ENCODE measurements around the gene MUCL1. TPM values are rescaled to one million over a fixed set of nuclear protein-coding genes. Genes with fewer than 3 reads are reported as not detected.

The MUCL1 gene
- polyA plus RNA-seq (2013, experiment 1 of 4) = not detected
- not detected for polyA plus RNA-seq (2013, experiment 2 of 4)
- polyA plus RNA-seq (2013, experiment 3 of 4) = not detected
- polyA plus RNA-seq (2013, experiment 4 of 4) = not detected

GRCh38 chr12:54853933-54854538, at the start of gene MUCL1:
Gene MUCL1, plus strand, starts transcription at chr12:54854516. Its CDS starts 67 bp downstream, at chr12:54854583.
- 55 to 58% methylated on average over 6 of the region's 6 CpGs for WGBS, 2 experiments
- no peaks in the 10 kb centered on the region for H3K9me3 ChIP-seq (ENCODE audit: control insufficient read depth, low read length)
- no peaks in the 10 kb centered on the region for H3K36me3 ChIP-seq (ENCODE audit: control insufficient read depth, insufficient read depth, low read length)
- H3K27ac ChIP-seq (ENCODE audit: insufficient read depth, low read depth, low read length, poor library complexity, severe bottlenecking) = no peak within 1 kb of the TSS
- no peak within 1 kb of the TSS for H3K4me3 ChIP-seq (ENCODE audit: insufficient read depth, low read depth, low read length)
- no peaks in the 10 kb centered on the region for H3K27me3 ChIP-seq (ENCODE audit: control insufficient read depth, insufficient read depth, low read length, poor library complexity, severe bottlenecking)
- H3K4me1 ChIP-seq (ENCODE audit: control insufficient read depth, insufficient read depth, low read length) = no peaks in the 10 kb centered on the region

GRCh38 chr12:54821676-54822075, 32.6 kb upstream of the MUCL1 start:
- Histone ChIP-seq H3K27ac (ENCODE audit: insufficient read depth, low read depth, low read length, poor library complexity, severe bottlenecking) (no peak overlapping the region), H3K4me3 (ENCODE audit: insufficient read depth, low read depth, low read length) (no peak overlapping the region), H3K36me3 (ENCODE audit: control insufficient read depth, insufficient read depth, low read length) (no peaks in the 10 kb centered on the region), H3K27me3 (ENCODE audit: control insufficient read depth, insufficient read depth, low read length, poor library complexity, severe bottlenecking) (no peaks in the 10 kb centered on the region), H3K9me3 (ENCODE audit: control insufficient read depth, low read length) (no peaks in the 10 kb centered on the region), H3K4me1 (ENCODE audit: control insufficient read depth, insufficient read depth, low read length) (no peaks in the 10 kb centered on the region)
- WGBS, 2 experiments = 91 to 97% methylated on average over 3 of the region's 3 CpGs

- Histone ChIP-seq H3K36me3 (ENCODE audit: control insufficient read depth, insufficient read depth, low read length) (no peaks in the 10 kb centered on the region), H3K4me3 (ENCODE audit: insufficient read depth, low read depth, low read length) (no peak overlapping the region), H3K4me1 (ENCODE audit: control insufficient read depth, insufficient read depth, low read length) (no peaks in the 10 kb centered on the region), H3K9me3 (ENCODE audit: control insufficient read depth, low read length) (no peaks in the 10 kb centered on the region), H3K27me3 (ENCODE audit: control insufficient read depth, insufficient read depth, low read length, poor library complexity, severe bottlenecking) (no peaks in the 10 kb centered on the region), H3K27ac (ENCODE audit: insufficient read depth, low read depth, low read length, poor library complexity, severe bottlenecking) (no peak overlapping the region)
- WGBS, 2 experiments = 90 to 93% methylated on average over 2 of the region's 2 CpGs
Measured at GRCh38 chr12:54824402-54824801, 29.9 kb upstream of the MUCL1 start.

GRCh38 chr12:54829511-54829910, 24.8 kb upstream of the MUCL1 start:
- Histone ChIP-seq H3K9me3 (ENCODE audit: control insufficient read depth, low read length) (no peaks in the 10 kb centered on the region), H3K4me3 (ENCODE audit: insufficient read depth, low read depth, low read length) (no peak overlapping the region), H3K36me3 (ENCODE audit: control insufficient read depth, insufficient read depth, low read length) (no peaks in the 10 kb centered on the region), H3K27me3 (ENCODE audit: control insufficient read depth, insufficient read depth, low read length, poor library complexity, severe bottlenecking) (no peaks in the 10 kb centered on the region), H3K27ac (ENCODE audit: insufficient read depth, low read depth, low read length, poor library complexity, severe bottlenecking) (no peak overlapping the region), H3K4me1 (ENCODE audit: control insufficient read depth, insufficient read depth, low read length) (no peaks in the 10 kb centered on the region)
- WGBS, 2 experiments = 82 to 89% methylated on average over 5 of the region's 5 CpGs

- Histone ChIP-seq H3K4me3 (ENCODE audit: insufficient read depth, low read depth, low read length) (no peak overlapping the region), H3K4me1 (ENCODE audit: control insufficient read depth, insufficient read depth, low read length) (no peaks in the 10 kb centered on the region), H3K9me3 (ENCODE audit: control insufficient read depth, low read length) (no peaks in the 10 kb centered on the region), H3K36me3 (ENCODE audit: control insufficient read depth, insufficient read depth, low read length) (no peaks in the 10 kb centered on the region), H3K27me3 (ENCODE audit: control insufficient read depth, insufficient read depth, low read length, poor library complexity, severe bottlenecking) (no peaks in the 10 kb centered on the region), H3K27ac (ENCODE audit: insufficient read depth, low read depth, low read length, poor library complexity, severe bottlenecking) (no peak overlapping the region)
Measured at GRCh38 chr12:54830199-54830598, 24.1 kb upstream of the MUCL1 start.

- Histone ChIP-seq H3K27me3 (ENCODE audit: control insufficient read depth, insufficient read depth, low read length, poor library complexity, severe bottlenecking) (no peaks in the 10 kb centered on the region), H3K27ac (ENCODE audit: insufficient read depth, low read depth, low read length, poor library complexity, severe bottlenecking) (no peak overlapping the region), H3K4me3 (ENCODE audit: insufficient read depth, low read depth, low read length) (no peak overlapping the region), H3K9me3 (ENCODE audit: control insufficient read depth, low read length) (no peaks in the 10 kb centered on the region), H3K4me1 (ENCODE audit: control insufficient read depth, insufficient read depth, low read length) (no peaks in the 10 kb centered on the region), H3K36me3 (ENCODE audit: control insufficient read depth, insufficient read depth, low read length) (no peaks in the 10 kb centered on the region)
- 89 to 100% methylated on average over 1 of the region's 1 CpG for WGBS, 2 experiments
Measured at GRCh38 chr12:54831631-54832030, 22.7 kb upstream of the MUCL1 start.

- 93 to 98% methylated on average over 3 of the region's 3 CpGs for WGBS, 2 experiments
- no peaks in the 10 kb centered on the region for H3K9me3 ChIP-seq (ENCODE audit: control insufficient read depth, low read length)
- no peaks in the 10 kb centered on the region for H3K36me3 ChIP-seq (ENCODE audit: control insufficient read depth, insufficient read depth, low read length)
- H3K27me3 ChIP-seq (ENCODE audit: control insufficient read depth, insufficient read depth, low read length, poor library complexity, severe bottlenecking) = no peaks in the 10 kb centered on the region
- no peak overlapping the region for H3K4me3 ChIP-seq (ENCODE audit: insufficient read depth, low read depth, low read length)
- no peaks in the 10 kb centered on the region for H3K4me1 ChIP-seq (ENCODE audit: control insufficient read depth, insufficient read depth, low read length)
- no peak overlapping the region for H3K27ac ChIP-seq (ENCODE audit: insufficient read depth, low read depth, low read length, poor library complexity, severe bottlenecking)
Measured at GRCh38 chr12:54840244-54840865, 14.0 kb upstream of the MUCL1 start.

GRCh38 chr12:54857406-54857805, 3.1 kb downstream of the MUCL1 start:
- Histone ChIP-seq H3K9me3 (ENCODE audit: control insufficient read depth, low read length) (no peaks in the 10 kb centered on the region), H3K36me3 (ENCODE audit: control insufficient read depth, insufficient read depth, low read length) (no peaks in the 10 kb centered on the region), H3K27ac (ENCODE audit: insufficient read depth, low read depth, low read length, poor library complexity, severe bottlenecking) (no peak overlapping the region), H3K27me3 (ENCODE audit: control insufficient read depth, insufficient read depth, low read length, poor library complexity, severe bottlenecking) (no peaks in the 10 kb centered on the region), H3K4me3 (ENCODE audit: insufficient read depth, low read depth, low read length) (no peak overlapping the region), H3K4me1 (ENCODE audit: control insufficient read depth, insufficient read depth, low read length) (no peaks in the 10 kb centered on the region)
- 36 to 67% methylated on average over 1 of the region's 2 CpGs for whole genome bisulfite sequencing, 2 experiments

GRCh38 chr12:54858562-54858961, 4.2 kb downstream of the MUCL1 start:
- Histone ChIP-seq H3K36me3 (ENCODE audit: control insufficient read depth, insufficient read depth, low read length) (no peaks in the 10 kb centered on the region), H3K9me3 (ENCODE audit: control insufficient read depth, low read length) (no peaks in the 10 kb centered on the region), H3K4me1 (ENCODE audit: control insufficient read depth, insufficient read depth, low read length) (no peaks in the 10 kb centered on the region), H3K27ac (ENCODE audit: insufficient read depth, low read depth, low read length, poor library complexity, severe bottlenecking) (no peak overlapping the region), H3K27me3 (ENCODE audit: control insufficient read depth, insufficient read depth, low read length, poor library complexity, severe bottlenecking) (no peaks in the 10 kb centered on the region), H3K4me3 (ENCODE audit: insufficient read depth, low read depth, low read length) (no peak overlapping the region)
- 96 to 100% methylated on average over 1 of the region's 1 CpG for WGBS, 2 experiments

- Histone ChIP-seq H3K4me3 (ENCODE audit: insufficient read depth, low read depth, low read length) (no peak overlapping the region), H3K36me3 (ENCODE audit: control insufficient read depth, insufficient read depth, low read length) (no peaks in the 10 kb centered on the region), H3K27ac (ENCODE audit: insufficient read depth, low read depth, low read length, poor library complexity, severe bottlenecking) (no peak overlapping the region), H3K9me3 (ENCODE audit: control insufficient read depth, low read length) (no peaks in the 10 kb centered on the region), H3K4me1 (ENCODE audit: control insufficient read depth, insufficient read depth, low read length) (no peaks in the 10 kb centered on the region), H3K27me3 (ENCODE audit: control insufficient read depth, insufficient read depth, low read length, poor library complexity, severe bottlenecking) (no peaks in the 10 kb centered on the region)
- WGBS, 2 experiments = 66 to 71% methylated on average over 4 of the region's 4 CpGs
Measured at GRCh38 chr12:54859502-54859901, 5.2 kb downstream of the MUCL1 start.

Measured in ectodermal cell (in vitro differentiated cells).